BE2C (cell line): ENCODE measurements around the gene GPR37L1.
A peak's percentile ranks its signal among the peaks of the same experiment; 100 is the strongest.
"Not testable (repeated sequence)": the region's sequence is repeated elsewhere in the genome, so short reads cannot be mapped to it uniquely, and the experiment has no call there.

ENCODE experiments used
- DNase-seq: peaks from one replicate; pipeline ENCODE4 v3.0.0-alpha.2; 2020
- H3K27me3 ChIP-seq: fragments of 250-450 bp; sonication (Bioruptor Pico); 2 replicates; pipeline ENCODE4 v1.5.1; 2020; ENCODE audit warnings: mild to moderate bottlenecking
- H3K36me3 ChIP-seq: fragments of 250-450 bp; sonication (Bioruptor Pico); 2 replicates; pipeline ENCODE4 v1.5.1; 2020; ENCODE audit warnings: mild to moderate bottlenecking
- H3K4me1 ChIP-seq: fragments of 250-450 bp; sonication (Bioruptor Pico); 2 replicates; pipeline ENCODE4 v1.5.1; 2020
- H3K4me3 ChIP-seq: 2 replicates; pipeline ENCODE4 v1.5.1; 2011; ENCODE audit warnings: low read depth, low read length
- H3K9me3 ChIP-seq: fragments of 250-450 bp; sonication (Bioruptor Pico); 2 replicates; pipeline ENCODE4 v1.5.1; 2020
- CTCF ChIP-seq: IDR thresholded peaks from 2 replicates; pipeline ENCODE4 v1.5.1; 2012; ENCODE audit warnings: mild to moderate bottlenecking, low read depth, low read length

GPR37L1 gene

GRCh38 chr1:202144402-202145067 is 21.8 kb downstream of the GPR37L1 start, which contains the start of gene ARL8A:
ARL8A (minus strand) TSS chr1:202144737; CDS start chr1:202144572, 165 bp downstream.
- no peaks in the 10 kb centered on the region for H3K36me3 ChIP-seq
- peak within 1 kb of the TSS; percentile 79 for H3K4me3 ChIP-seq
- H3K4me1 ChIP-seq = no peaks in the 10 kb centered on the region
- no peaks in the 10 kb centered on the region for H3K9me3 ChIP-seq
- H3K27me3 ChIP-seq = no peaks in the 10 kb centered on the region
- DNase-seq = peak; percentile 78
- no peak for TF ChIP-seq CTCF

GRCh38 chr1:202145068-202145743 is 22.5 kb downstream of the GPR37L1 start:
- no peak for TF ChIP-seq CTCF
- no peaks in the 10 kb centered on the region for H3K4me1 ChIP-seq
- H3K27me3 ChIP-seq = no peaks in the 10 kb centered on the region
- no peak for DNase-seq
- no peaks in the 10 kb centered on the region for H3K36me3 ChIP-seq
- H3K4me3 ChIP-seq = peak overlapping the region; percentile 79
- H3K9me3 ChIP-seq = no peaks in the 10 kb centered on the region

GRCh38 chr1:202145744-202146140 is 23.0 kb downstream of the GPR37L1 start:
- H3K27me3 ChIP-seq, H3K9me3 ChIP-seq, H3K4me1 ChIP-seq, H3K36me3 ChIP-seq, DNase-seq, H3K4me3 ChIP-seq: not testable (repeated sequence)

- no peaks in the 10 kb centered on the region for H3K4me1 ChIP-seq
- DNase-seq = no peak
- H3K4me3 ChIP-seq = no peak overlapping the region
- TF ChIP-seq CTCF = no peak
- H3K36me3 ChIP-seq = no peaks in the 10 kb centered on the region
- H3K9me3 ChIP-seq = no peaks in the 10 kb centered on the region
- H3K27me3 ChIP-seq = no peaks in the 10 kb centered on the region
Observed at GRCh38 chr1:202146279-202146678, 23.6 kb downstream of the GPR37L1 start.

GRCh38 chr1:202146993-202147392 is 24.3 kb downstream of the GPR37L1 start:
- no peaks in the 10 kb centered on the region for H3K27me3 ChIP-seq
- no peaks in the 10 kb centered on the region for H3K4me1 ChIP-seq

GRCh38 chr1:202148391-202148790 is 25.7 kb downstream of the GPR37L1 start:
- no peak for TF ChIP-seq CTCF
- no peak overlapping the region for H3K4me3 ChIP-seq
- H3K36me3 ChIP-seq = no peaks in the 10 kb centered on the region
- no peaks in the 10 kb centered on the region for H3K4me1 ChIP-seq
- no peaks in the 10 kb centered on the region for H3K27me3 ChIP-seq
- DNase-seq = no peak
- no peaks in the 10 kb centered on the region for H3K9me3 ChIP-seq

More at GRCh38 chr1:202146993-202147392, 24.3 kb downstream of the GPR37L1 start:
- no peak for TF ChIP-seq CTCF
- Histone ChIP-seq H3K9me3 (no peaks in the 10 kb centered on the region), H3K36me3 (no peaks in the 10 kb centered on the region), H3K4me3 (no peak overlapping the region)
- DNase-seq = no peak
